OCI-LY7 (cell line): ENCODE results near the gene MVB12B. TPM values are rescaled to one million over a fixed set of nuclear protein-coding genes. Genes with fewer than 3 reads are reported as not detected.

Experiments
- BruUV-seq: library from RNA; stranded (reverse); fragments of 400-500 nt; replicated peaks from 2 replicates; lab custom pipeline; 2021; lab: Mats Ljungman, UMichigan
- CTCF ChIA-PET: fragments of 300-600 bp; sonication (Branson Sonifier 250); formaldehyde crosslinking; loops from one replicate; lab custom pipeline; 2022; ENCODE audit warnings: antibody characterized with exemption; ENCODE audit not compliant: unreplicated experiment; lab: Charles Lee
- POLR2A ChIA-PET: fragments of 300-600 bp; sonication (Branson Sonifier 250); formaldehyde crosslinking; loops from one replicate; lab custom pipeline; 2022; ENCODE audit warnings: antibody characterized with exemption; lab: Charles Lee
- DNase-seq: peaks from one replicate; pipeline ENCODE4 v3.0.0-alpha.2; 2015; ENCODE audit warnings: low spot score
- H2AFZ ChIP-seq: fragments of 200-600 bp; sonication (generic), shearing (Covaris generic); 2 replicates; pipeline ENCODE4 v1.6.1; 2014; ENCODE audit warnings: mild to moderate bottlenecking, antibody characterized with exemption, low read length, moderate library complexity
- H3K27ac ChIP-seq: fragments of 200-600 bp; sonication (generic); 2 replicates; pipeline ENCODE4 v1.5.1; 2014; ENCODE audit warnings: mixed run types, low read depth, mild to moderate bottlenecking, moderate library complexity, low read length, inconsistent platforms; ENCODE audit not compliant: poor library complexity, severe bottlenecking
- H3K36me3 ChIP-seq: fragments of 200-600 bp; sonication (generic); 2 replicates; pipeline ENCODE4 v1.6.1; 2014; ENCODE audit warnings: mild to moderate bottlenecking, antibody characterized with exemption, low read length, moderate library complexity, mixed read lengths; ENCODE audit not compliant: insufficient read depth
- H3K4me1 ChIP-seq: fragments of 200-600 bp; sonication (generic); 2 replicates; pipeline ENCODE4 v1.5.1; 2014; ENCODE audit warnings: mild to moderate bottlenecking, low read length; ENCODE audit not compliant: insufficient read depth, poor library complexity, severe bottlenecking
- H3K4me2 ChIP-seq: fragments of 200-600 bp; sonication (generic); 2 replicates; pipeline ENCODE4 v1.6.1; 2014; ENCODE audit warnings: mild to moderate bottlenecking, low read length
- H3K4me3 ChIP-seq: fragments of 200-600 bp; sonication (generic); 2 replicates; pipeline ENCODE4 v1.5.1; 2014; ENCODE audit warnings: mild to moderate bottlenecking, low read depth, low read length; ENCODE audit not compliant: poor library complexity, severe bottlenecking
- H3K79me2 ChIP-seq: fragments of 200-600 bp; sonication (generic); 2 replicates; pipeline ENCODE4 v1.6.1; 2016; ENCODE audit warnings: low read depth, mild to moderate bottlenecking, low read length, moderate library complexity, mixed read lengths; ENCODE audit not compliant: insufficient read depth
- H3K9me2 ChIP-seq: fragments of 200-600 bp; sonication (generic); 2 replicates; pipeline ENCODE4 v1.6.1; 2016; ENCODE audit warnings: mild to moderate bottlenecking, low read length, mixed read lengths; ENCODE audit not compliant: insufficient read depth
- H3K9me3 ChIP-seq: fragments of 200-600 bp; sonication (generic); 2 replicates; pipeline ENCODE4 v1.6.1; 2014; ENCODE audit warnings: mild to moderate bottlenecking, mixed run types, low read length, mixed read lengths
- H4K20me1 ChIP-seq: fragments of 200-600 bp; sonication (generic); 2 replicates; pipeline ENCODE4 v1.6.1; 2014; ENCODE audit warnings: mild to moderate bottlenecking, antibody characterized with exemption, low read length, moderate library complexity, mixed read lengths; ENCODE audit not compliant: insufficient read depth
- EZH2phosphoT487 ChIP-seq: fragments of 200-600 bp; sonication (generic); IDR thresholded peaks from 2 replicates; pipeline ENCODE4 v1.6.1; 2018; ENCODE audit warnings: low read depth, borderline replicate concordance, mild to moderate bottlenecking, mixed run types, antibody characterized with exemption, low read length, moderate library complexity, mixed read lengths
- intact Hi-C: fragments of 100-400 bp; cut with micrococcal nuclease; formaldehyde crosslinking; loops from one replicate; pipeline ENCODE4 v1.10.0; 2022; ENCODE audit not compliant: unreplicated experiment
- total RNA-seq, 2 experiments: library from RNA; depleted of rRNA in 1 of 2; stranded (reverse); fragments of >200 nt in 1 of 2; shearing (Covaris generic) in 1 of 2; gene quantifications; 2 replicates each; pipeline ENCODE4 v1.2.3, GENCODE V29; 2014 to 2022
- TF ChIP-seq, protein P1 (sequence below): fragments of 200-600 bp; sonication (generic); conservative IDR thresholded peaks from 2 replicates; pipeline ENCODE4 v1.5.1; 2014; ENCODE audit warnings: mild to moderate bottlenecking, antibody characterized with exemption, low read length, moderate library complexity, mixed read lengths

Gene MVB12B
- total RNA-seq, 2 experiments from 2014 or later: 1.3 TPM; not detected in 1

DNA sequence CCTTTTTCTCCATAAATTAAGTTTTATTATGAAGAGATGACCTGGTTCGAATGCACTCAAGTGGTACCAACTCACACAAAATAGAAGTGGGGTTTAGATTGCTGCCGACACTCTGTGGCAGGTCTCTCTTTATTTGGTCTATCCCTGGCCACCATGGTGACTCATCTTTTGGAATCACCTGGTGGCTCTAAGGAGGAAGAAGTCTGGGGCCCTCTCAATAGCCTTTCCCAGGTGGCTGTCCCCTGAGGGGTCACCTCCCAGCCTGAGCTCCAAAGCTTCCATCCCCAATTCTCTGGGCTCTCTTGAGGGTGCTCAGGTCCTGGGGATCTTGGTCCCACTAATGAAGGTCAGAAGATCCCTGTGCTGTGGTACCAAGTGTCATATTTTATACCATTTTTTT lies 136.8 kb downstream of the MVB12B start:
- CTCF ChIA-PET: interaction anchor here (0.6 kb wide), 1 partner anchor 95 kb away, joined by 3 read pairs; no protein-coding TSS in a partner anchor
- intact Hi-C loops: no loop called here

DNA sequence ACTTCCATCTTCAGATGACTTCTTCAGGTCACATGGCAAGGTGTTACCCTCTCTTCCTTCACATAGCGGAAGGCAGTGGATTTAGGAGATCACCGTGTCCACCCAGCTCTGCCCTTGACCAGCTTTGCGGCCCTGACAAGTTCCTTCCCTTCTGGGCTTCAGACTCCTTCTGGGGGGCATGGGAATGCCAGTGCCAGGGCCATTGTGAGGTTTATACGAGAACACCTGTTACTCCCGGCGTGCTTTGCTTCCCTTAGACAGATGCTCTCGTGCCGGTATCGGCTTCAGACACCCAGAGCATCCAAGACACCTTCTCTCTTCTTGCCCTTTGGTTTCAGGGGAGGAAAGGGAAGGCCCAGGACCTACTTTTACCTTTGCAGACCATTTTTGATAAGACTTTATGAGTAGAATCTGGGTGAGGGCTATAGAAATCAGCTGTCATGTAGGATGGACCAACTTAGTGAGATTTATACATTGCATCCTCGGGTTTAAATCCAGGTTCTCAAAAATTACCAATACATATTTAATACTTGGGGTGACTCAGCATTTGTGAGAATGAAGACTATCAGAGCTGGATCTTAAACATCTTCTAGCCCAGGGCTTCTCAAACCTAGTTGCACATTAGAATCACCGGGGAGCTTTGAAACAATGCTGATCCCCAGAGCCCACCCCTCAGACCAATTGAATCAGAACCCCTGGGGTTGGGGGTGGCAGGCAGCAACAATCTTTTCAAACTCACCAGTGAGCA lies 138.2 kb downstream of the MVB12B start:
- Histone ChIP-seq H3K4me2 (no peak overlapping the region), H3K4me3 (no peak overlapping the region), H3K27ac (no peak overlapping the region), H2AFZ (no peak overlapping the region), H3K9me2 (no peaks in the 10 kb centered on the region), H3K36me3 (no peaks in the 10 kb centered on the region), H4K20me1 (no peaks in the 10 kb centered on the region), H3K4me1 (peaks cover 10% of the 10 kb centered on the region), H3K79me2 (no peaks in the 10 kb centered on the region), H3K9me3 (no peaks in the 10 kb centered on the region)
- BruUV-seq: no TSS peak
- DNase-seq: no peak
- TF ChIP-seq, protein P1, sequence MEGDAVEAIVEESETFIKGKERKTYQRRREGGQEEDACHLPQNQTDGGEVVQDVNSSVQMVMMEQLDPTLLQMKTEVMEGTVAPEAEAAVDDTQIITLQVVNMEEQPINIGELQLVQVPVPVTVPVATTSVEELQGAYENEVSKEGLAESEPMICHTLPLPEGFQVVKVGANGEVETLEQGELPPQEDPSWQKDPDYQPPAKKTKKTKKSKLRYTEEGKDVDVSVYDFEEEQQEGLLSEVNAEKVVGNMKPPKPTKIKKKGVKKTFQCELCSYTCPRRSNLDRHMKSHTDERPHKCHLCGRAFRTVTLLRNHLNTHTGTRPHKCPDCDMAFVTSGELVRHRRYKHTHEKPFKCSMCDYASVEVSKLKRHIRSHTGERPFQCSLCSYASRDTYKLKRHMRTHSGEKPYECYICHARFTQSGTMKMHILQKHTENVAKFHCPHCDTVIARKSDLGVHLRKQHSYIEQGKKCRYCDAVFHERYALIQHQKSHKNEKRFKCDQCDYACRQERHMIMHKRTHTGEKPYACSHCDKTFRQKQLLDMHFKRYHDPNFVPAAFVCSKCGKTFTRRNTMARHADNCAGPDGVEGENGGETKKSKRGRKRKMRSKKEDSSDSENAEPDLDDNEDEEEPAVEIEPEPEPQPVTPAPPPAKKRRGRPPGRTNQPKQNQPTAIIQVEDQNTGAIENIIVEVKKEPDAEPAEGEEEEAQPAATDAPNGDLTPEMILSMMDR: no peak
- TF ChIP-seq EZH2phosphoT487: no peak
- intact Hi-C loops: no loop called here
- ChIA-PET POLR2A (no interaction called here), CTCF (no interaction called here)

More for the DNA sequence above, 136.8 kb downstream of the MVB12B start:
- Histone ChIP-seq H3K9me3 (no peaks in the 10 kb centered on the region), H4K20me1 (no peaks in the 10 kb centered on the region), H3K4me3 (no peak overlapping the region), H3K4me2 (no peak overlapping the region), H3K36me3 (no peaks in the 10 kb centered on the region), H3K79me2 (no peaks in the 10 kb centered on the region), H3K9me2 (no peaks in the 10 kb centered on the region), H2AFZ (no peak overlapping the region), H3K4me1 (no peaks in the 10 kb centered on the region), H3K27ac (no peak overlapping the region)
- no peak for DNase-seq
- TF ChIP-seq, protein P1: no peak
- TF ChIP-seq EZH2phosphoT487: no peak
- POLR2A ChIA-PET: interaction anchor here (0.7 kb wide), 1 partner anchor 1072 kb away, joined by 3 read pairs; no protein-coding TSS in a partner anchor
- no TSS peak for BruUV-seq

DNA sequence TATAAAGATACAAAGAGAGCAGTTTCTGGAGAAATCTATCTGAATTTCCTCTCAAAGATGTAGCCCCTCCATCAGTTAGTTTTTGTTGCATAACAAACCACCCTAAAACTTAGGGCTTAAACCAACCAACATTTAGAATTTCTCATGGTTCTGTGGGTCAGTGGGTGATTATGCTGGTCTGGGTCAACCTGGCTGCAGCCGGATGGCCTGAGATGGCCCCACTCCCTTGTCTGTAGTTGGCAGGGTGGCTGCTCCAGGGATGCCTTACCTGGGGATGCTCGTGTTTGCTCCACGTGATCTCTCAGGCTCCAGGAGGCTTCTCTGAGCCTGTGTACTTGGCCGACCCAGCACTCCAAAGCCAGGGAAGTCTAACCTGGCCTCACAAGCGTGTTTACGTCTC lies 139.3 kb downstream of the MVB12B start:
- Histone ChIP-seq H3K4me2 (no peak overlapping the region), H3K27ac (no peak overlapping the region), H4K20me1 (no peaks in the 10 kb centered on the region), H3K4me3 (no peak overlapping the region), H3K4me1 (peaks cover 21% of the 10 kb centered on the region), H3K79me2 (no peaks in the 10 kb centered on the region), H3K9me3 (no peaks in the 10 kb centered on the region), H3K9me2 (no peaks in the 10 kb centered on the region), H3K36me3 (no peaks in the 10 kb centered on the region), H2AFZ (no peak overlapping the region)
- TF ChIP-seq, protein P1: no peak
- TF ChIP-seq EZH2phosphoT487: no peak
- intact Hi-C loops: no loop called here
- no peak for DNase-seq
- ChIA-PET POLR2A (no interaction called here), CTCF (no interaction called here)
- no TSS peak for BruUV-seq
